Astrocyte (in vitro differentiated cells and primary cell): Measurements from ENCODE around the gene WNT4. TPM values are rescaled to one million over a fixed set of nuclear protein-coding genes. Genes with fewer than 3 reads are reported as not detected.

Source experiments
- DNase-seq: peaks from one replicate; pipeline ENCODE4 v3.0.0-alpha.2; 2010; ENCODE audit warnings: low read depth
- FAIRE-seq: peaks from 2 replicates; lab custom pipeline; 2011; peaks lifted over from hg19 to GRCh38; lab: Jason Lieb, UNC
- H2AFZ ChIP-seq: 2 replicates; pipeline ENCODE4 v1.6.0; 2012; ENCODE audit warnings: low read depth, low read length, inconsistent platforms
- H3K27ac ChIP-seq: 2 replicates; pipeline ENCODE4 v1.5.1; 2011; ENCODE audit warnings: low read depth, low read length, inconsistent platforms
- H3K27me3 ChIP-seq: 2 replicates; pipeline ENCODE4 v1.6.0; 2011; ENCODE audit warnings: low read length, inconsistent platforms; ENCODE audit not compliant: insufficient read depth
- H3K36me3 ChIP-seq: 2 replicates; pipeline ENCODE4 v1.5.1; 2011; ENCODE audit warnings: low read length, inconsistent platforms; ENCODE audit not compliant: insufficient read depth
- H3K4me1 ChIP-seq: 2 replicates; pipeline ENCODE4 v1.5.1; 2011; ENCODE audit warnings: low read length, inconsistent platforms; ENCODE audit not compliant: insufficient read depth
- H3K4me2 ChIP-seq: 2 replicates; pipeline ENCODE4 v1.6.0; 2012; ENCODE audit warnings: low read length, inconsistent platforms
- H3K4me3 ChIP-seq: 2 replicates; pipeline ENCODE4 v1.5.1; 2011; ENCODE audit warnings: low read depth, mild to moderate bottlenecking, low read length, inconsistent platforms; ENCODE audit not compliant: insufficient read depth
- H3K79me2 ChIP-seq: 2 replicates; pipeline ENCODE4 v1.6.0; 2012; ENCODE audit warnings: mild to moderate bottlenecking, low read length, inconsistent platforms; ENCODE audit not compliant: insufficient read depth
- H3K9ac ChIP-seq: 2 replicates; pipeline ENCODE4 v1.6.0; 2012; ENCODE audit warnings: mild to moderate bottlenecking, low read length, inconsistent platforms
- H3K9me3 ChIP-seq: 2 replicates; pipeline ENCODE4 v1.5.1; 2012; ENCODE audit warnings: low read depth, mild to moderate bottlenecking, low read length, inconsistent platforms; ENCODE audit not compliant: insufficient read depth
- H4K20me1 ChIP-seq: 2 replicates; pipeline ENCODE4 v1.6.0; 2012; ENCODE audit warnings: low read length, inconsistent platforms; ENCODE audit not compliant: insufficient read depth
- H3K27ac Mint-ChIP-seq: one replicate; pipeline ENCODE4 v1.8.0; 2021; ENCODE audit warnings: mild to moderate bottlenecking, mixed read lengths; ENCODE audit not compliant: unreplicated experiment
- H3K27me3 Mint-ChIP-seq: one replicate; pipeline ENCODE4 v1.8.0; 2021; ENCODE audit warnings: low read depth, mixed read lengths; ENCODE audit not compliant: unreplicated experiment
- H3K36me3 Mint-ChIP-seq: one replicate; pipeline ENCODE4 v1.8.0; 2021; ENCODE audit warnings: low read depth, mixed read lengths; ENCODE audit not compliant: unreplicated experiment
- H3K4me1 Mint-ChIP-seq: one replicate; pipeline ENCODE4 v1.8.0; 2021; ENCODE audit warnings: low read depth, mixed read lengths; ENCODE audit not compliant: unreplicated experiment
- H3K4me3 Mint-ChIP-seq: one replicate; pipeline ENCODE4 v1.8.0; 2021; ENCODE audit warnings: mild to moderate bottlenecking, moderate library complexity, mixed read lengths; ENCODE audit not compliant: unreplicated experiment
- H3K9me3 Mint-ChIP-seq: one replicate; pipeline ENCODE4 v1.8.0; 2021; ENCODE audit warnings: mild to moderate bottlenecking, mixed read lengths; ENCODE audit not compliant: unreplicated experiment
- EZH2 ChIP-seq: IDR thresholded peaks from 2 replicates; pipeline ENCODE4 v1.6.1; 2012; ENCODE audit warnings: mild to moderate bottlenecking, low read length, inconsistent platforms; ENCODE audit not compliant: insufficient read depth
- total RNA-seq: library from RNA; stranded (reverse); gene quantifications from 2 replicates; pipeline ENCODE4 v1.2.1, GENCODE V29; 2021
- TF ChIP-seq, protein P1 (sequence below): IDR thresholded peaks from 2 replicates; pipeline ENCODE4 v1.5.1; 2011; ENCODE audit warnings: low read depth, mild to moderate bottlenecking, inconsistent platforms, low read length, moderate library complexity; ENCODE audit not compliant: insufficient read depth

The WNT4 gene
- total RNA-seq, 1 donor from 2014 or later = 1.2 TPM

- Histone ChIP-seq H4K20me1 (peaks cover 93% of the 10 kb centered on the region), H3K79me2 (peaks cover 94% of the 10 kb centered on the region), H3K9me3 (no peaks in the 10 kb centered on the region), H3K27me3 (no peaks in the 10 kb centered on the region), H3K36me3 (peaks cover 33% of the 10 kb centered on the region), H3K4me3 (no peak overlapping the region), H3K4me1 (peaks cover 13% of the 10 kb centered on the region), H3K27ac (no peak overlapping the region), H3K4me2 (no peak overlapping the region), H2AFZ (no peak overlapping the region), H3K9ac (no peak overlapping the region)
- Mint-ChIP-seq H3K36me3 (peaks cover 10% of the 10 kb centered on the region), H3K4me3 (no peak overlapping the region), H3K27me3 (no peaks in the 10 kb centered on the region), H3K4me1 (peaks cover 50% of the 10 kb centered on the region), H3K9me3 (no peaks in the 10 kb centered on the region), H3K27ac (no peak overlapping the region)
- no peak for FAIRE-seq
- no peak for DNase-seq
- no peak for TF ChIP-seq EZH2
- TF ChIP-seq, protein P1, sequence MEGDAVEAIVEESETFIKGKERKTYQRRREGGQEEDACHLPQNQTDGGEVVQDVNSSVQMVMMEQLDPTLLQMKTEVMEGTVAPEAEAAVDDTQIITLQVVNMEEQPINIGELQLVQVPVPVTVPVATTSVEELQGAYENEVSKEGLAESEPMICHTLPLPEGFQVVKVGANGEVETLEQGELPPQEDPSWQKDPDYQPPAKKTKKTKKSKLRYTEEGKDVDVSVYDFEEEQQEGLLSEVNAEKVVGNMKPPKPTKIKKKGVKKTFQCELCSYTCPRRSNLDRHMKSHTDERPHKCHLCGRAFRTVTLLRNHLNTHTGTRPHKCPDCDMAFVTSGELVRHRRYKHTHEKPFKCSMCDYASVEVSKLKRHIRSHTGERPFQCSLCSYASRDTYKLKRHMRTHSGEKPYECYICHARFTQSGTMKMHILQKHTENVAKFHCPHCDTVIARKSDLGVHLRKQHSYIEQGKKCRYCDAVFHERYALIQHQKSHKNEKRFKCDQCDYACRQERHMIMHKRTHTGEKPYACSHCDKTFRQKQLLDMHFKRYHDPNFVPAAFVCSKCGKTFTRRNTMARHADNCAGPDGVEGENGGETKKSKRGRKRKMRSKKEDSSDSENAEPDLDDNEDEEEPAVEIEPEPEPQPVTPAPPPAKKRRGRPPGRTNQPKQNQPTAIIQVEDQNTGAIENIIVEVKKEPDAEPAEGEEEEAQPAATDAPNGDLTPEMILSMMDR = no peak
Observed at GRCh38 chr1:22088331-22088730, 54.6 kb downstream of the WNT4 start.

DNA sequence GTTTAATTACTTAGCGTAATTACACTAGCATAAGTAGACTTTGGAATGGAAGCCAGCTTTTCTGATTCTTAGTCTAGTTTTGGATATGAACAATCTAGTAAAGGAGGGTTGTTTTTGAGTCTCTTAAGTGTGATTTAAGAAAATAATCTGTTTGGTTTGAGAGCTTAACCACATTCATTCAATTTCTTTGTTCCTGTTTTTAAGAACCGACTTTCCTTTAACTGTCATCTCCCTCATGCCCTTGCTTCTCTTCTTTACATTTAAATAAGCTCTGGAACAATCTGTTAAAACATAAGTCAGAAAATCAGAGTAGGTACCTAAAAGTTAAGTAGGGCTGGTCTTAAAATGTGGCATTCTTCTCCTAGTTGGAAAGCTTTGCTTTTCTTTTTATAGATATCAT, 62.7 kb downstream of the WNT4 start:
- no peak overlapping the region for H3K9ac ChIP-seq
- H3K27me3 Mint-ChIP-seq = no peaks in the 10 kb centered on the region
- no peak for FAIRE-seq
- no peaks in the 10 kb centered on the region for H3K27me3 ChIP-seq
- TF ChIP-seq, protein P1 = no peak
- TF ChIP-seq EZH2 = no peak
- no peak overlapping the region for H2AFZ ChIP-seq
- H3K36me3 Mint-ChIP-seq = peaks cover 21% of the 10 kb centered on the region
- no peak overlapping the region for H3K4me3 ChIP-seq
- peaks cover 41% of the 10 kb centered on the region for H3K36me3 ChIP-seq
- H3K4me1 Mint-ChIP-seq = peaks cover 25% of the 10 kb centered on the region
- peaks cover 5% of the 10 kb centered on the region for H3K4me1 ChIP-seq
- no peak overlapping the region for H3K27ac Mint-ChIP-seq
- no peaks in the 10 kb centered on the region for H3K9me3 ChIP-seq
- no peak overlapping the region for H3K4me2 ChIP-seq
- peaks cover 100% of the 10 kb centered on the region for H3K79me2 ChIP-seq
- no peaks in the 10 kb centered on the region for H3K9me3 Mint-ChIP-seq
- no peak overlapping the region for H3K27ac ChIP-seq
- H3K4me3 Mint-ChIP-seq = no peak overlapping the region
- peaks cover 99% of the 10 kb centered on the region for H4K20me1 ChIP-seq
- no peak for DNase-seq

- DNase-seq = no peak
- H3K27ac Mint-ChIP-seq = no peak overlapping the region
- H3K4me1 Mint-ChIP-seq = peaks cover 33% of the 10 kb centered on the region
- Histone ChIP-seq H3K4me3 (no peak overlapping the region), H3K27ac (no peak overlapping the region), H2AFZ (no peak overlapping the region), H3K9me3 (no peaks in the 10 kb centered on the region), H3K4me2 (no peak overlapping the region), H3K4me1 (peaks cover 5% of the 10 kb centered on the region), H3K27me3 (no peaks in the 10 kb centered on the region), H4K20me1 (peaks cover 99% of the 10 kb centered on the region), H3K9ac (no peak overlapping the region), H3K36me3 (peaks cover 33% of the 10 kb centered on the region), H3K79me2 (peaks cover 100% of the 10 kb centered on the region)
- FAIRE-seq = no peak
- H3K9me3 Mint-ChIP-seq = no peaks in the 10 kb centered on the region
- TF ChIP-seq, protein P1 = no peak
- no peak for TF ChIP-seq EZH2
- no peaks in the 10 kb centered on the region for H3K27me3 Mint-ChIP-seq
- H3K36me3 Mint-ChIP-seq = peaks cover 14% of the 10 kb centered on the region
- H3K4me3 Mint-ChIP-seq = peak overlapping the region; percentile 20
Observed at GRCh38 chr1:22078133-22078532, 64.8 kb downstream of the WNT4 start.
